Renal cortex interstitium (tissue), 11 donors: ENCODE measurements around the gene PDE3B. TPM values are rescaled to one million over a fixed set of nuclear protein-coding genes. Genes with fewer than 3 reads are reported as not detected.
"Not testable (repeated sequence)": the region's sequence is repeated elsewhere in the genome, so short reads cannot be mapped to it uniquely, and the experiment has no call there.

Source experiments
- DNase-seq, 11 donors: peaks; one replicate each; pipeline ENCODE4 v3.0.0-alpha.2; 2013; ENCODE audit warnings: low read depth in 9 of 11, low spot score in 4 of 11; ENCODE audit errors: extremely low read depth in 1 of 11
- polyA plus RNA-seq, 3 donors: library from polyadenylated mRNA; unstranded; fragments of 120-200 nt; gene quantifications; one replicate each; pipeline ENCODE4 v1.2.1, GENCODE V29; 2013; ENCODE audit not compliant: insufficient read length in 3 of 3

Gene PDE3B
- polyA plus RNA-seq, 3 donors = 6.2 to 10.6 (median 10.5) TPM

GRCh38 chr11:14768526-14769188 is 125.1 kb downstream of the PDE3B start:
- no peak for DNase-seq

- no peak for DNase-seq
Observed at GRCh38 chr11:14773755-14774154, 130.2 kb downstream of the PDE3B start.

- DNase-seq = no peak
Observed at GRCh38 chr11:14774721-14775120, 131.1 kb downstream of the PDE3B start.

- no peak for DNase-seq
Observed at GRCh38 chr11:14775897-14776296, 132.3 kb downstream of the PDE3B start.

GRCh38 chr11:14778460-14778859 is 134.9 kb downstream of the PDE3B start:
- DNase-seq = not testable (repeated sequence)

GRCh38 chr11:14783788-14784187 is 140.2 kb downstream of the PDE3B start:
- DNase-seq = no peak

GRCh38 chr11:14784230-14784629 is 140.6 kb downstream of the PDE3B start:
- DNase-seq = no peak

- peak in 2 of 11 donors; percentile 0 to 4 for DNase-seq
Observed at GRCh38 chr11:14789879-14790484, 146.4 kb downstream of the PDE3B start.

- no peak for DNase-seq
Observed at GRCh38 chr11:14793546-14793945, 149.9 kb downstream of the PDE3B start.

- not testable (repeated sequence) for DNase-seq
Observed at GRCh38 chr11:14796028-14796427, 152.4 kb downstream of the PDE3B start.

- no peak for DNase-seq
Observed at GRCh38 chr11:14803846-14804245, 160.2 kb downstream of the PDE3B start.

GRCh38 chr11:14809466-14809865 is 165.9 kb downstream of the PDE3B start:
- DNase-seq = no peak

GRCh38 chr11:14812757-14813156 is 169.2 kb downstream of the PDE3B start:
- DNase-seq = no peak

- no peak for DNase-seq
Observed at GRCh38 chr11:14813516-14813915, 169.9 kb downstream of the PDE3B start.

- no peak for DNase-seq
Observed at GRCh38 chr11:14818779-14819178, 175.2 kb downstream of the PDE3B start.

GRCh38 chr11:14819596-14819995 is 176.0 kb downstream of the PDE3B start:
- DNase-seq = no peak

- DNase-seq = no peak
Observed at GRCh38 chr11:14821031-14821430, 177.4 kb downstream of the PDE3B start.

- DNase-seq = no peak
Observed at GRCh38 chr11:14826600-14826999, 183.0 kb downstream of the PDE3B start.

- no peak for DNase-seq
Observed at GRCh38 chr11:14835496-14836492, 192.2 kb downstream of the PDE3B start.

- DNase-seq = no peak
Observed at GRCh38 chr11:14842002-14842401, 198.4 kb downstream of the PDE3B start.
